Measurements from ENCODE around the gene HMCN2.

Gene HMCN2

DNA sequence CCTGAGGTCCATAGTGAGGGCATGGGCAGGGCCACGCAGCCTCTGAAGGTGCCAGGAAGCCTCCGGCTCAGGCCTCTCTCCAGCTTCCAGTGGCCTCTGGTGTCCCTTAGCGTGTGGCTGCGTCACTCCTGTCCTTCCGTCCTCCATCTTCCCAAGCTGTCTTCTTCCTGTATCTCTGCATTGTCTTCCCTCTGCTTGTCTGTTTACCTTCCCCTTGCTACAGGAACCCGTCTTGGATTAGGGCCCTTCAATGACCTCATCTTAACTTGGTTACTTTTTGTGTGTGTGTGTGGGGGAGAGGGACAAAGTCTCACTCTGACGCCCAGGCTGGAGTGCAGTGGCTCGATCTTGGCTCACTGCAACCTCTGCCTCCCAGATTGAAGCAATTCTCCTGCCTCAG lies 193.6 kb downstream of the HMCN2 start:
- no peak for DNase-seq

DNA sequence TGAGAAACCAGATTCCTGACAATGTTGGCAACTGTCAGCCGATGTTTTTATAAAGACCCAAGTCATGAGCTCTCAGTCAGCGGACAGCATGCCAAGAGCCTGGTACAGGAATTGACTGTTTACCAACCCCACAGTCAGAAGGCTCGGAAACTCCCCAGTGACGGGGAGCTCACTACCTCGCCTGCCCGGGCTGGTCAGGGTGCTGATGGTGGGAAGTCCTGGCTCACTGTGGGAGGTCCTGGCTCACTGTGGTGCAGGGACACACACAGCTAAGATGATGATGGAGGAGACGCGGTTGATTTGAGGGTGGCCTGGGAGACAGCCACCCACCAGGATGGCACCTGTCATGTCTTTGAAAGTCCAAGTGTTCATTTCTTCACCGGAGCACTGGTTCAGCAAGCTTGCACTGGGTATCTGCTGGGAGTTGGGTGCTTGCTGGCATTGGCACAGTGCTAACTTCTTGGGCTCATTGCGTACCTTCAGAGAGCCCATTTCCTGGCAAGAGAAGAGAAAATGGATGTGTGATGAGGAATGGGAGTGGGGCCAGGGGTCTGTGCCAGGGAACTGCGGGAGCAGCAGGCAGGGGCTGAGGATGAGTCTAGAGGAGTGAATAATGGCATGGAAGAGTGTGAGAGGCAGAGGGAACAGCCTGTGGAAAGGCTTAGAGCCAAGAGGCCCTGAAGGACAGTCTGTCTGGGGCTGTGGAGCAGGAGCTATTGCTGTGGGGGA lies 194.5 kb downstream of the HMCN2 start:
- no peak for DNase-seq

DNA sequence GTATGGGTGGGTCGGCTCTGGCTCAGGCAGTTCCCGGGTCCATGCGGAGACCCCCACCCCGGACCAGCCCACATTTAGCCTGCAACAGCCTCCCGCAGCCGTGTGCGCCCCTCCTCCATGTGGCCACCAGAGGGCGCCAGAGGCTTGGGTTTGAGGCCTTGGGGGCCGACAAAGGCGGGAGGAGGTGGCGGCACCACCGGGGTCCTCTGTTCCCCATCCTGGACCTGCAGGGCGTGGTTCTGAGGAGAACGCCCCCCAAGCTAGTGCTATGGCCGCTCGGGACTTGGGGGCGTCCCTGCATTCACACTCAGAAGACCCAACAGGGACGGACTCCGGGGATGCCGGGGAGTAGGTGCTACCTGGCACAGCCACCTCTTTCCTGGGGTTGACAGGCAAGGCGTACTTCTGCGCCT lies 195.7 kb downstream of the HMCN2 start:
- DNase-seq, result peak; percentile 78

DNA sequence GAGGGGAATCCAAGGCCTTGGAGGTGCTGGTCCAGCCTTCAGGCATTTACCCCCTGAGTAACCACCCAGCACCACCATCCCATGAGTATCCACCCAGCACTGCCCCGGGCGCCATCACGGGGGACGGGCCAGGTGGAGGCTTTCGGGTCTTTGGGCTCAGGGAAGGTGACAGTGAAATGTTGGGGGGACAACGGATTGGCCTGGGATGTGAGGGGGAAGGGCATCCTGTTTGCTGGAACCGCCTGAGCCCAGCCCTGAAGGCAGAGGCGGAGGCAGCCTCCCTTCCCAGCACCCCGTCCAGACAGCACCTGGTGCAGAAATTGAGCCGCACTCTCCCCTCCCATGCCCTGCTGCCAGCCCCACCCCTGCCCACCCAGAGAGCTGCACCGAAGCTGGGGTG lies 196.2 kb downstream of the HMCN2 start:
- no peak for DNase-seq

DNA sequence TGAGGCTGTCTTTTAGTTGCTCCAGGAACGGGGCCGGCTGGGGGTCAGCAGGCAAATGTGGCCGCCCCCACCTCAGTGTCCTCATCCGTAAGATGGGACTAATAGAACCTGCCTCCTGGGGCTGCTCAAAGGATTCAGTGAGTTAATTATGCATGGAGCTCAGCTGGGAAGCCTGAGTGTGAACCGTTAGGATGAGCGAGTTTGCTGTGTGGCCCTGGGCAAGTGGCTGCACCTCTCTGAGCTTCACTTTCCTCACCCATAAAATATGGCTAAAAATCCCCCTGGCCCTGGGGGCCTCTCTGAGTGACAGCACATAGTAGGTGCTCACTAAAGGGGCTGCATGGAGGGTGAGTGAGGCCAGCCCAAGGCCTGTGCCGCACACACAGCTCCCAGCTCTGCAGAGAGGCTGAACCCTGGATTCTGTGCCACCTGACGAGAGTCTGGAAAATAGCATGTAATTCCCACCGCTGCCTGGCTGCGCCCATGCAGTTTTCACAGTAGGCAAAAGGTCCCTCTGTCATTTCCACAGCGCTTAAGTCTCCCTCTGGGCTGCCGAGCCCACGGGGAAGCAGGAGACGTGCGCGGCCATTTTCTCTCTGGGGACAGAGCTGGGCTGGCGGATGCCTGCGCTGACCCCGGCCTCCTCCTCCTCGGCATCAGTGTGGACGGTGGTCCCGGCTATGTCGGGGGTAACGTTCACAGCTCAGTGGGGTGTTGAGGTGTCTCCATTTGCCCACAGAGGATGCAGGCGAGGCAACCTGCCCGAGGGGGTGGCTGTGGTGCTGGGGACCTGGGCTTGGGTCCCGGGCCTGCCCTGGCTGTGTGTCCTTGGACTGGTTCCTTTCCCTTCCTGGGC lies 197.4 kb downstream of the HMCN2 start:
- DNase-seq, result no peak

DNA sequence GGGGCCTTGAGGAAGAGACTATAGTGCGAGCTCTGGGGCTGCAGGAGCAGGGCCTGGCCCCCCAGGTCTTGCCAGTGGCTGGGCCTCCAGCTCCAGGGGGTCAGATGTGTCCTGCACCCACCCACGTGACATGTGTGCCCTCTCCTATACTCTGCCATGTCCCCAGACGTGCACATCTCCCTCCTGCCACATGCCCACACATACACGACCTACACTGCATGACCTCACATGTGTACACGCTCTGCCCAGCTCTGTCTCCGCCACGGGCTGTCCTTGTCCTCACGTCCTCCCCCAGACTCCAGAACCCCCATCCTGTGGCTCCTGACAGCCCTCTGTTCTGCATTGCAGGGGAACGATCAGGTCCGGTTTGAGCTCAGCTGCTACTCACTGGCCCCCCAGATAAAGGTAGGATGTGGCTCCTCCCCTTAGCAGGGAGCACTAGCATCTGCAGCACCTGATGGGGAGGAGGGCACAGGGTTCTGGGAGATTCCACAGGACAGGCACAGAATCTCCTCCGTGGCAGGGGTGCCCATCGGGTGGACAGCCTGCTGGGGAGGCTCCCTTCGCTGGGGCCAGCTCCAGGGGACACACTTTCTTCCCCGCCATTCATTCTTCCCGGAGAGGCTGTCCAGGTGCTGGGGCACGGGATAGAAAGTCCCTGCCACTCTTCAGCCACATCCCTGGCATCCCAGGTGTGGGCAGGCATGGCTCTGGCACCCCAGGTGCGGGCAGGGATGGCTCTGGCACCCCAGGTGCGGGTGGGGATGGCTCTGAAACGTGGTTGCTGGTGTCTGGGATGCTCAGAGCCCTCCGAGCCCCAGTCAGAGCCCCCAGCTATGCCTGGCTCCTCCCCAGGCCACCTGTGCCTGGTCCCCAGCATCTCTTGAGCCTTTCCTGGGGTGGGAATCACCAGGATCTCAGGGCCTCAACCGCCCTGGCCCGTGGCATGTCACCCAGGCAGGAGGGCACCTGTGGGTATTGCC lies 198.5 kb downstream of the HMCN2 start:
- DNase-seq, result no peak

DNA sequence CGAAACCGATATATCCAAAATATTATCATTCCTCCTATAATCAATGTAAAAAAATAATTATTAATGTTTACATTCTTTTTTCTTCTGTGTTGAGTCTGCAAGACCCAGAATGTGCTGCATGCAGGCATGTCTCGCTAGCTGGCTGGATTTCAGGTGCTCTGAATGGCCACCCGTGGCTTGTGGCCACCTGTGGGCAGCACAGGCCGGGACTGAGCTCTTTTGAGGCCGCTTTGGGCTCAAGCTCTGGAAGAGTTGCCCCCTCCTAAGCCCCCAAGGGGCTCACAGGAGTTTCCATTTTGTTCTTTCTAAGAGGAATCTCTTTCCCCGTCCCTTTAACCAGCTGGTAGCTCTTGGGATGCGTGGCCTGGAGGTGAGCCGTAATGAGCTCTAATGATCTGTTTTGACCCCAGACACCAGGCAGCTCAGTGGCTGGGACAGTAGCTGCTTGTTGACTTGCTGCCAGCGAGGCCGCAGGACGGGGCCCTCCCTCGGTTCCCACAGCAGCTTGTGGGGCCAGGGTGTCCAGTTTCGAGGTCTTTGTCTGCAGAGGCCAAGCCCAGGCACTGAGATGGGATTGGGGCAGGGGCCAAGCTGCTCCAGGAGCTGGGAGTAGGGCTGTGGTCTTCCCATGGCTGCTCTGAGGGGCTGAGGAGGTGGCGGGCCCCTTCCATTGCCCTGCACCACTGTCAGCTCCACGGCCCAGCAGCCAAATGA lies 200.0 kb downstream of the HMCN2 start:
- no peak for DNase-seq

DNA sequence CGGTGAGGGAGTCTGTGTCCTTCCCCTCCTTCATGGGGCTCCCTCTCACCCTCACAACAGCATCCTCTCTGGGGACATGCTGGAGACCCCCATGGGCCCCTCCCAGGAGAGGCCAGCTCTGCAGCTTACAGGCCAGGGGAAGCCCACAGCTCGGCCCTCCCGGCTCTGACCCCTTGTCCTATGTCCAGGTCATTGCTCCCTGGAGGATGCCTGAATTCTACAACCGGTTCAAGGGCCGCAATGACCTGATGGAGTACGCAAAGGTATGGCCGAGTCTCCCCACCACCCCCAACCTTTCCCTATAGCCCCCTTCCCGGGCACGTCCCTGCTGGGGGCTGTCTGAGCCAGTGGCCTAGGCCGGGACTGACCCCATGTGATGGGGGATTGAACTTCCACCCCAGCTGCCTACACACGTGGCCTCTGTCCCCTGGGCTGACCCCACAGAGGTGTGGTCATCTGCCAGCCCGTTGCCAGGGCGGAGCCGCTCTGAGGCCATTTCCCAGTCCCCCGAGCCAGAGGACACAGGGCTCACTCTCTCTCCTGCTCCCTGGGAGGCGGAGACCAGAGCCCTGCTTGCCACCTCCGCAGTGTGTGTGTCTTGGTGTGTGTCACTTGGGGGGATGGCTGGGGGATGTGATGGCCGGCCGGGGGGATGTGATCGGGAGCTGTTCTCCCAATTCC lies 201.1 kb downstream of the HMCN2 start:
- no peak for DNase-seq

DNA sequence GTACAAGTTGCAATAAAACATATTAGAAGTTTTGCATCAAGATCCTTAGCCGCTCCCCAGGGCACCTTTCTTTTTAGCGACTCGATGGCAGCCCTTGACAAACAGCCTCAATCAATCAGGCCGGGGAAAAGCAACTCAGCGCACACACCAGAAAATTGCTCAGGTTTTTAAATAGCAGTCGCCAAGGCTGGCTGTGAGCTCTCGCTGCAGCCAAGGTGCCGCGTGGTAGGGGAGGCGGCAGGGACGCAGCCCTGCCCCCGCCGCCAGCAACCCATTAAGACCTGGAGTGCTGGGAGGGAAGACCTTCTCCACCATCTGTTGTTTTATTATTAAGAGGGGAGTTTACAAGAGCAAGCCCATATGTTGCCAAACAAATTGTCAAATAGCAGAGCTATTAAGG lies 201.8 kb downstream of the HMCN2 start:
- no peak for DNase-seq

DNA sequence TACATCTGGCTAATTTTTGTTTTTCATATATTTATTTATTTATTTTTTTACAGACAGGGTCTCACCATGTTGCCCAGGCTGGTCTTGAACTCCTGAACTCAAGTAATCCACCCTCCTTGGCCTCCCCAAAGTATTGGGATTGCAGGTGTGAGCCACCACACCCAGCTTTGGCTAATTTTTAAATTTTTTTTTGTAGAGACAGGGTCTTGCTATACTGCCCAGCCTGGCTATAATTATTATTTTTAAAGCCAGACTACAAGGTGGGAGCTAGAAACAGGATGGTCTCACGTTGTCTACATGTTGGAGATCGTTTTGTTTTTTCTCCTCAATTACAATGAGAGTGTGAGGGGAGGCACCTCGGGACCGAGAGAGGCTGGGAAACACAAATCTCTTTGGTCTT lies 203.0 kb downstream of the HMCN2 start:
- DNase-seq, result no peak

DNA sequence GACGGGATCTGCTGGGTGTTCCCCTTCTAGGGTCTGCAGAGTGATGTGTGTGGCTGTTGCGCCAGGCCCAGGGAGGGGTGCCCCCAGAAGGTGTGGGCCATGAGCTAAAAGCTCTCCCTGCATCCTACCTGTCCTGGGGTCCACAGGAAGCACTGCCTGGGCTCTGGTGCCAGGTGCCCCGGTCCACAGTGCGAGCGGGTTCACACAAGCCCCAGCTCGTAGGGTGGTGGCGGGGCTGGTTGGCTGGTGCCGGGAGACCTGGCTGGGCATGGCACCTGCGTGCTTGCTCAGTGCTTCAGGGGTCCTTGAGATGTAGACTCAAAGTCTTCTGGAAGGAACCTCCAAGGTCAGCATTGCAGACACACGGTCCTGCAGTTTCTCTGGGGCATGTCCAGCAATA lies 204.7 kb downstream of the HMCN2 start:
- no peak for DNase-seq

DNA sequence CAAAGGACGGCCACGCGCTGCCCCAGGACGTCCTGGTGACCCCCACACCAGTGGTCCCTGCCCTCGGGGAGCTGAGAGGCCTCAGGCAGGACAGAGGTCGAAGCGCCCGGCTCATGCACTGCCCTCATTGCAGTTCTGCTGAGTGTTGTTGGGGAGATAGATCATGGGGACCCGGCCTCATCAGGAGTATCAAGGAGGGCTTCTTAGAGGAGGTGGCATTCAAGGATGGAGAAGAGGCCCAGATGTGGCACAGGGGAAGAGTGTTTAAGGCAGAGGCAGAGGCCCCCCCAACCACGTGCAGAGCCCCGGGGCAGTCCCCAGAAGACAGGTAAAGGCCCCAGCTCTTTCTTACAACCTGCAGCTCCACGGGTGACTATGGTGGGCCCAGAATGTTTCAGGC lies 205.4 kb downstream of the HMCN2 start:
- no peak for DNase-seq

DNA sequence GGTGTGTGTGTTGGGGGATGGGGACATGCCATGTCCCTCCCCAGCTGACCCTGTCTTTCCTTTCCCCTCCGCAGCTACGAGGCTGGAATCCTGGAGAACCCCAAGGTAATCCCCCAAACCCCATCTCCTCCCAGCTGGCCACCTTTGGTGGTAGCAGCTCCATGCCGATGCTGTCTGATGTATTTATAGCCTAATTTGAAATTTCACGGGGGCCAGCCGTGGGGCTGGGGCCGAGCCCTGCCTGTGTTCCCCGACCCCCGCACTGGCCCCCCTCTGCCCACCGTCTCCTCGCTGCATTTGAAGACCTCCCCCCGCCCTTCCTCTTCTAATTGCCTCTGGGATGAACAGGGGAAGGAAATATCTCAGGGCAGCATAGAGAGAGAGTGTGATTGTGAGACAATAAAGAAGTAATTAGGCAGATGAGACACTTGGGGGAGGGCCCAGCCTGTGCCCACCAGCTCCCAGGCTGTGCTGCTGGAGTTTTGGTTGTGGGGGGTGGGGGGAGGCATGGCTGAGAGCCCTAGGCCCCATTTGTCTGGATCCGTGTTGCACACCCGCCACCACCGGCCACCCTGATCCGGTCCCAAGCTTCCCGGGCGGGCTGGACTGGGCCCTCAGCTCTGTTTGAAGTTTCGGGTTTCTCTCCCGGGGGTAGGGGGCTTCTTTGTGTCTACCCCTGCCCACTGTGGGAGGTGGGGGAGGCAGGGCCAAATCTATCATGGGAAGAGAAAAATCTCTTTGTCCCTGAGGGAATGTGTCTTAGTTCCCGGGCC lies 206.0 kb downstream of the HMCN2 start:
- DNase-seq, result no peak

DNA sequence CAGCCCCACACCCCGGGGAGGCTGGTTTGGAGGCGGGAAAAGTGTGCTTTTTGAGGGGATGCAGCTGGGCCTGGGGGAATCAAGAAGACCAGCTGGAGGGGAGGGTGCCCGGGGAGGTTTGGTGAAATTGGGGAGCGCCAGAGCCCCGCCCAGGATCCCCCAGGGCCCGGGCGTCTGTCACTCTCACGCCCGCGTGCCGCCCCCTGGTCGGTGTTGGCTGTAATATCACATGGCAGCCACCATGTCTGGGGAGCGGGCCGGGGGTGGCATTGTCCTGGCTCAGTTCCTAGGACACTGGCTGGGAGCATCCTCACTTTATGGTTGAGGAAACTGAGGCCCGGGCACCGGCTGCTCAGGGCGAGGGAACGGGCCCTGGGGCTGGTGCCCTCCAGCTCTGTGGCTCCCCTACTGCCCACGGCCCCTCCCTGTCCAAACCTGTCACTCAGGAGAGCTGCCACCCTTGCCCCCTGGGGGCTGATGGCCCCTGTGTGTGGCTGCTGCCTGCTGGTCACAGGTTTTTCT lies 206.7 kb downstream of the HMCN2 start:
- DNase-seq, result no peak

DNA sequence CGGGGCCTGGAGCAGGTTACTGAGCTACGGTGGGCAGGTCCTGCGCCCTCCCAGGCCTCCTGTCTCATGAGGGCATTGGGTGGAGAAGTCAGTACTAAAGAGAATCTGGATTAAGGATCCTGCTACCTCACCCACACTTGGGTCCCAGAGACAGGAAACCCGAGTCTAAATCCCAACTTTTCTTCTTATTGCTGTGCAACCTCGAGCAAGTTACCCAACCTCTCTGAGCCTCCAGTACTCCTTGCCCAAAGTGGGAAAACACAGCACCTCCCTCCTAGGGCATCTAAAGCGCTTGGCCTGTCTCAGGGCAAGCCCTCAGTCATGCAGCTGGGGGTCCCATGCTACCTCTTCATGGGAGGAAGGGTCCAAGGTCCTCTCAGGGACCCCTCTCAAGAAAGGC lies 207.4 kb downstream of the HMCN2 start:
- no peak for DNase-seq

DNA sequence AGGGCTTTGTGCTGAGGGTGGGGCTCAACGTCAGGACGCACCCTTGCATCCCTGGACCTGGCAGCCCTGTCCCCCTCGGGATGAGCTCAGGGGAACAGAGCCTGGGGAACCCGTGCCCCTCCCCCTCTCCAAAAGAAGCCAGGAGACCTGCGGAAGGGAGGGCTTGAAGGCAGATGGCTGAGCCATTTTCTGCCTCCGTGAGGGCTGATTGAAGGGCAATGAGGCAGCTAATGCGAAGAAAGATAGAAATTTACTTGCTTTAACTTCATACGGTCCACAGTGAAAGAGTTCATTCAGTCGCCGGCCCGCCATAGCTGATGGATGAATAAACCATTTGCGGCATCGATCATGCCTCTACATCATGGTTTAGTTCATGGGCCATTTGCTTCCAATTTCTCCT lies 208.0 kb downstream of the HMCN2 start:
- no peak for DNase-seq

DNA sequence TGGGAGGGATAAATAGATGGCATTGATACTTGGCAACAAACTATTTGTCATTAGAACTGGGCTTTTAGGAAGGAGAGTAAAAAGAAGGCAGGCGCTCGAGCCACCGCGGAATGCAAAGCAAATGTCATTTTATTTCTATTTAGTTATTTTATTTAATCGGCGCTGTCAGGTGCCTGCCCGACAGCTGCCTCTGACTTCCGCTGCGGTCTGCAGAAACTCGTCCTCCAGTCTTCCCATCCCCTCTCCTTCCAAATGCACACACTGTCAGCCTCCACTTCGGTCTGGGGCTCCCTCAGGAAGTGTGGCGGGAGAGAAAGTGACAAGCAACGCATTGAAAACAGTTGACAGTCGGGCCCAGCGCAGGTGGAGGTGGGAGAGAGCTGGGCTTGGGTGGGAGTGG lies 208.5 kb downstream of the HMCN2 start:
- no peak for DNase-seq

DNA sequence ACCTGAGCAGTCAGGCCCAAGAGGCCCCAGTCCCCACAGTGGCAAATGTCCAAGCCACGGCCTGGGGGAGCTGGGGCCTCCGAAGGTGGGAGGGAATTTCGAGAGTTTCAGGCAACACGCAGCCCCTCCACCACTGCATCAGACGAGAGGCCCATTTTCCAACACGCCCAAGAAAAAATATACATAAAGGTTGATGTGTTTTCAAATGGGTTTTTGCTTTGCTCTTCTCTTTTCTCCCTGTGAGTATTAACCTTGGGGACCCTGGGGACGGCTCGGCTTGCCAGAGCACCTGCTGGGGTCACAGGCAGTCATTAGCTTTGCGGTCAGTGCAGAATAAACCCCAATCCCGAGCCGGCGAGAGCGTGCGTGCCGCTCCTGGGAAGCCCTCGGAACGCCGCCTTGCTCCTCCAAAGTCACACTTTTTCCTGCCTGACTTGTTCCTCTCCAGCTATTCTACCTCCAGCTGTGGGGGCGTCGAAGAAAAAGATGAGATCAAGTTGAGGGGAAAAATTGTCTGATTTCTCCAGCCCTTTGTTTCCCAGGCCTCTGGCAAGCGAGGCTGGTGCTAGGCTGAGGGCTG lies 210.7 kb downstream of the HMCN2 start:
- no peak for DNase-seq

DNA sequence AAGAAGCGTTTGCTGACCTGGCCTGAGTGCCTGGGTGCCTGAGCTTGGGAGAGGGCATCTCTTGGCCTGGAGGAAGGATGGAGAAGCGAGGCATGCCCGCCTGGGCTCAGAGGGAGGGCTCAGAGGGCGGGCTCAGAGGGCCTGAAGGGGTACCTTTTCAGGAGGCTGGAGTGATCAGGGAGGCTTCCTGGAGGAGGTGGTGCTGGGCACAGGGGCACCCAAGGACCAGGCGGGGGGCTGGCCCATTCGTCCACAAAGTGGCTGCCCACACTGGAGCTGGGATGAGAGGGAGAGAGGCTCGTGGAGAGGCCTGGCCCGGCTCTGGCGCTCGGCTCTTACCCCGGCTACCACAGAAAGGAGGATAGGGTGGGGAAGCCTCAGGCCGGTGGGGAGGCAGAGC lies 212.0 kb downstream of the HMCN2 start:
- DNase-seq, result no peak

DNA sequence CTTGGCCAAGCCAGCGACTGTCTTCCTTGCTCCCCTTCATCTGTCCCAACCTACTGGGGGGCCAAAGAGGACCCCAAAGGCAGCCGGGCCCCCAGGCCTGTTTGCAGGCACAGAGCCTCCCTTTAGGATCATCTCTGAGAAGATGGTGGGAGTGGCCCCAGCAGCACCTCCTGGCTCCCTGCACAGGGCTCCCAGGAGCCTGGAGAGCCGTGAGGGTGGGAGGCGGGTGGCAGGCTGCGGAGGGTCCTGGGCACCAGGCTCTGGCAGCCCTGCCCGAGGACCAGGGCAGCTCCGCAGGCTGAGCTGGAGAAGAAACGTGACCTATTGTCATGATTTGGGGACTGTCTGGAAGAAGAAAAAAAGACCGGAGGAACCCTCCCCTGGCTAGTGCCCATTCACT lies 212.6 kb downstream of the HMCN2 start:
- DNase-seq, result no peak
